ENCODE results near the gene GRIK2. TPM values are rescaled to one million over a fixed set of nuclear protein-coding genes. Genes with fewer than 3 reads are reported as not detected.

The GRIK2 gene
- total RNA-seq, 1 experiment from 2014 or later = 0.70 TPM

- no peak overlapping the region for H3K9ac ChIP-seq (ENCODE audit: extremely low read depth, insufficient read length, low read length)
- H2BK120ac ChIP-seq (ENCODE audit: low read depth, low read length, poor library complexity, severe bottlenecking) = no peak overlapping the region
- H3K4me1 ChIP-seq (ENCODE audit: insufficient read depth, low read length) = no peaks in the 10 kb centered on the region
- no peak overlapping the region for H2BK20ac ChIP-seq (ENCODE audit: low read depth, low read length, poor library complexity, severe bottlenecking)
- Mint-ChIP-seq H3K9me3 (no peaks in the 10 kb centered on the region), H3K36me3 (ENCODE audit: insufficient read depth in 1 of 3, low read depth in 3 of 3) (no peaks in the 10 kb centered on the region), H3K4me1 (peaks cover 10 to 16% of the 10 kb centered on the region in 2 experiments), H3K4me3 (no peak overlapping the region), H3K27ac (no peak overlapping the region), H3K27me3 (ENCODE audit: low read depth) (no peaks in the 10 kb centered on the region)
- H3T11ph ChIP-seq (ENCODE audit: low read length) = no peak overlapping the region
- H3K4me2 ChIP-seq (ENCODE audit: insufficient read depth, insufficient read length, low read length) = no peak overlapping the region
- H3K27me3 ChIP-seq (ENCODE audit: insufficient read depth, low read length) = no peaks in the 10 kb centered on the region
- no peak overlapping the region for H3K56ac ChIP-seq (ENCODE audit: insufficient read length, low read depth, low read length)
- no peak overlapping the region for H4K5ac ChIP-seq (ENCODE audit: insufficient read length, low read depth, low read length)
- H4K91ac ChIP-seq (ENCODE audit: insufficient read length, low read depth, low read length) = no peak overlapping the region
- no peak for DNase-seq
- H2BK12ac ChIP-seq (ENCODE audit: insufficient read length, low read depth, low read length) = no peak overlapping the region
- no peak overlapping the region for H2AK5ac ChIP-seq (ENCODE audit: insufficient read length, low read length)
- no peak overlapping the region for H2BK15ac ChIP-seq (ENCODE audit: low read depth, low read length)
- H3K79me1 ChIP-seq (ENCODE audit: insufficient read depth, low read depth, low read length, poor library complexity, severe bottlenecking) = no peaks in the 10 kb centered on the region
- H3K14ac ChIP-seq (ENCODE audit: insufficient read depth, low read length) = no peak overlapping the region
- no CpG with 5 or more reads among the region's 3 CpGs for WGBS (ENCODE audit: extremely low coverage, insufficient read length, low lambda C conversion rate)
- H3K79me2 ChIP-seq (ENCODE audit: insufficient read depth, low read length) = no peaks in the 10 kb centered on the region
- no peaks in the 10 kb centered on the region for H3K9me3 ChIP-seq (ENCODE audit: control insufficient read depth, low read depth, low read length)
- no peak overlapping the region for H3K4ac ChIP-seq (ENCODE audit: low read depth, low read length)
- no peak overlapping the region for H2BK5ac ChIP-seq (ENCODE audit: insufficient read length, low read length)
- no peak overlapping the region for H2AFZ ChIP-seq (ENCODE audit: low read length)
- H3K23me2 ChIP-seq (ENCODE audit: insufficient read length, low read depth, low read length, poor library complexity, severe bottlenecking) = no peaks in the 10 kb centered on the region
- no peak overlapping the region for H3K23ac ChIP-seq (ENCODE audit: insufficient read length, low read depth, low read length)
- H4K8ac ChIP-seq (replicated peaks; ENCODE audit: insufficient read length, low read depth, low read length) = no peak overlapping the region
- H4K20me1 ChIP-seq (ENCODE audit: control insufficient read depth, insufficient read depth, insufficient read length) = no peaks in the 10 kb centered on the region
- TF ChIP-seq CTCF (conservative IDR thresholded peaks at IDR 0.05) = no peak
- no peak overlapping the region for H3K18ac ChIP-seq (ENCODE audit: insufficient read length, low read depth, low read length)
- no peak overlapping the region for H3K27ac ChIP-seq (ENCODE audit: insufficient read length, low read depth, low read length)
Observed at GRCh38 chr6:101883505-101883904, 490.0 kb downstream of the GRIK2 start.

Data from H9 (cell line).